Measurements from ENCODE around the gene PIK3CB.

- no peak for TF ChIP-seq CTCF (IDR thresholded peaks at IDR 0.05; ENCODE audit: insufficient read depth, low read length, poor library complexity, severe bottlenecking)
- no peak for TF ChIP-seq EZH2phosphoT487 (conservative IDR thresholded peaks at IDR 0.05; ENCODE audit: low read length)
Observed at GRCh38 chr3:138875754-138876664, 41.3 kb upstream of the PIK3CB start.
